ENCODE results near the gene SLC46A3. TPM values are rescaled to one million over a fixed set of nuclear protein-coding genes. Genes with fewer than 3 reads are reported as not detected.

The SLC46A3 gene
- total RNA-seq, 1 donor from 2014 or later, result 13.2 TPM

- TF ChIP-seq CTCF (IDR thresholded peaks at IDR 0.05), result peak; percentile 14
- H3K36me3 Mint-ChIP-seq (ENCODE audit: unreplicated experiment), result peaks cover 4% of the 10 kb centered on the region
- peaks cover 53% of the 10 kb centered on the region for H3K4me1 Mint-ChIP-seq (ENCODE audit: unreplicated experiment)
- peak overlapping the region; percentile 100 for H3K27ac Mint-ChIP-seq (ENCODE audit: unreplicated experiment)
- H3K9me3 Mint-ChIP-seq (ENCODE audit: unreplicated experiment), result peaks cover 17% of the 10 kb centered on the region
- no peak overlapping the region for H3K4me3 Mint-ChIP-seq (ENCODE audit: unreplicated experiment)
- peak; percentile 79 for DNase-seq (ENCODE audit: extremely low spot score, unreplicated experiment)
- no peaks in the 10 kb centered on the region for H3K27me3 Mint-ChIP-seq (ENCODE audit: unreplicated experiment)
Measured at GRCh38 chr13:28754698-28755545, 36.2 kb upstream of the SLC46A3 start.

GRCh38 chr13:28753946-28754345, 35.2 kb upstream of the SLC46A3 start:
- H3K4me3 Mint-ChIP-seq (ENCODE audit: unreplicated experiment), result no peak overlapping the region
- peaks cover 54% of the 10 kb centered on the region for H3K4me1 Mint-ChIP-seq (ENCODE audit: unreplicated experiment)
- peaks cover 2% of the 10 kb centered on the region for H3K36me3 Mint-ChIP-seq (ENCODE audit: unreplicated experiment)
- H3K9me3 Mint-ChIP-seq (ENCODE audit: unreplicated experiment), result peaks cover 22% of the 10 kb centered on the region
- no peaks in the 10 kb centered on the region for H3K27me3 Mint-ChIP-seq (ENCODE audit: unreplicated experiment)
- peak overlapping the region; percentile 100 for H3K27ac Mint-ChIP-seq (ENCODE audit: unreplicated experiment)
- DNase-seq (ENCODE audit: extremely low spot score, unreplicated experiment), result peak; percentile 81
- no peak for TF ChIP-seq CTCF (IDR thresholded peaks at IDR 0.05)

GRCh38 chr13:28753208-28753892, 34.6 kb upstream of the SLC46A3 start:
- Mint-ChIP-seq H3K4me1 (ENCODE audit: unreplicated experiment) (peaks cover 54% of the 10 kb centered on the region), H3K27me3 (ENCODE audit: unreplicated experiment) (no peaks in the 10 kb centered on the region), H3K9me3 (ENCODE audit: unreplicated experiment) (peaks cover 19% of the 10 kb centered on the region), H3K36me3 (ENCODE audit: unreplicated experiment) (no peaks in the 10 kb centered on the region), H3K27ac (ENCODE audit: unreplicated experiment) (peak overlapping the region; percentile 100), H3K4me3 (ENCODE audit: unreplicated experiment) (peak overlapping the region; percentile 72)
- DNase-seq (ENCODE audit: extremely low spot score, unreplicated experiment), result peak; percentile 90
- TF ChIP-seq CTCF (IDR thresholded peaks at IDR 0.05), result peak; percentile 19

- Mint-ChIP-seq H3K9me3 (ENCODE audit: unreplicated experiment) (peaks cover 7% of the 10 kb centered on the region), H3K27ac (ENCODE audit: unreplicated experiment) (peak overlapping the region; percentile 37), H3K4me3 (ENCODE audit: unreplicated experiment) (no peak overlapping the region), H3K27me3 (ENCODE audit: unreplicated experiment) (no peaks in the 10 kb centered on the region), H3K36me3 (ENCODE audit: unreplicated experiment) (no peaks in the 10 kb centered on the region), H3K4me1 (ENCODE audit: unreplicated experiment) (peaks cover 56% of the 10 kb centered on the region)
- no peak for DNase-seq (ENCODE audit: extremely low spot score, unreplicated experiment)
- no peak for TF ChIP-seq CTCF (IDR thresholded peaks at IDR 0.05)
Measured at GRCh38 chr13:28751175-28751960, 32.6 kb upstream of the SLC46A3 start.

Measured in osteocyte (in vitro differentiated cells).